HEK293 (cell line): ENCODE data around the gene PDCD4.
A peak's percentile ranks its signal among the peaks of the same experiment; 100 is the strongest.

Source experiments
- GLIS2 ChIP-seq: fragments of 450-650 bp; formaldehyde crosslinking; IDR thresholded peaks from 2 replicates; pipeline ENCODE4 v1.5.1; 2016; ENCODE audit warnings: missing biosample characterization, missing genetic modification characterization
- MYNN ChIP-seq: fragments of 450-650 bp; formaldehyde crosslinking; IDR thresholded peaks from 2 replicates; pipeline ENCODE4 v1.5.1; 2016; ENCODE audit warnings: missing biosample characterization, missing genetic modification characterization, borderline replicate concordance
- OVOL3 ChIP-seq: fragments of 450-650 bp; formaldehyde crosslinking; IDR thresholded peaks from 2 replicates; pipeline ENCODE4 v1.5.1; 2016; ENCODE audit warnings: missing biosample characterization, missing genetic modification characterization
- PATZ1 ChIP-seq: fragments of 450-650 bp; formaldehyde crosslinking; IDR thresholded peaks from 2 replicates; pipeline ENCODE4 v1.5.1; 2016; ENCODE audit warnings: missing biosample characterization, missing genetic modification characterization
- ZBTB1 ChIP-seq: fragments of 450-650 bp; formaldehyde crosslinking; IDR thresholded peaks from 2 replicates; pipeline ENCODE4 v1.5.1; 2016; ENCODE audit warnings: missing biosample characterization, missing genetic modification characterization
- ZBTB48 ChIP-seq: fragments of 450-650 bp; formaldehyde crosslinking; IDR thresholded peaks from 2 replicates; pipeline ENCODE4 v1.5.1; 2016; ENCODE audit warnings: missing biosample characterization, missing genetic modification characterization
- ZFP69B ChIP-seq: fragments of 450-650 bp; formaldehyde crosslinking; IDR thresholded peaks from 2 replicates; pipeline ENCODE4 v1.5.1; 2016; ENCODE audit warnings: missing biosample characterization, missing genetic modification characterization
- ZNF114 ChIP-seq: fragments of 450-650 bp; formaldehyde crosslinking; IDR thresholded peaks from 2 replicates; pipeline ENCODE4 v1.5.0; 2017; ENCODE audit warnings: missing biosample characterization, missing genetic modification characterization
- ZNF146 ChIP-seq: fragments of 450-650 bp; formaldehyde crosslinking; IDR thresholded peaks from 2 replicates; pipeline ENCODE4 v1.5.1; 2016; ENCODE audit warnings: missing biosample characterization, missing genetic modification characterization
- ZNF148 ChIP-seq: fragments of 450-650 bp; formaldehyde crosslinking; IDR thresholded peaks from 2 replicates; pipeline ENCODE4 v1.5.0; 2017; ENCODE audit warnings: missing biosample characterization, missing genetic modification characterization, borderline replicate concordance
- ZNF18 ChIP-seq: fragments of 450-650 bp; formaldehyde crosslinking; IDR thresholded peaks from 2 replicates; pipeline ENCODE4 v1.5.1; 2016; ENCODE audit warnings: missing biosample characterization, missing genetic modification characterization
- ZNF302 ChIP-seq: fragments of 450-650 bp; formaldehyde crosslinking; IDR thresholded peaks from 2 replicates; pipeline ENCODE4 v1.5.1; 2016; ENCODE audit warnings: missing biosample characterization, missing genetic modification characterization, low read depth
- ZNF416 ChIP-seq: fragments of 450-650 bp; formaldehyde crosslinking; IDR thresholded peaks from 2 replicates; pipeline ENCODE4 v1.5.1; 2016; ENCODE audit warnings: missing biosample characterization, missing genetic modification characterization
- ZNF48 ChIP-seq: fragments of 450-650 bp; formaldehyde crosslinking; IDR thresholded peaks from 2 replicates; pipeline ENCODE4 v1.5.1; 2016; ENCODE audit warnings: missing biosample characterization, missing genetic modification characterization
- ZNF513 ChIP-seq: fragments of 450-650 bp; IDR thresholded peaks from 2 replicates; pipeline ENCODE4 v1.5.1; 2018; ENCODE audit warnings: missing biosample characterization, missing genetic modification characterization
- ZNF530 ChIP-seq: fragments of 450-650 bp; formaldehyde crosslinking; IDR thresholded peaks from 2 replicates; pipeline ENCODE4 v1.5.1; 2016; ENCODE audit warnings: low read depth, missing biosample characterization, missing genetic modification characterization
- ZNF621 ChIP-seq: fragments of 450-650 bp; formaldehyde crosslinking; IDR thresholded peaks from 2 replicates; pipeline ENCODE4 v1.5.1; 2017; ENCODE audit warnings: missing biosample characterization, missing genetic modification characterization
- ZNF777 ChIP-seq: fragments of 450-650 bp; formaldehyde crosslinking; IDR thresholded peaks from 2 replicates; pipeline ENCODE4 v1.5.1; 2017; ENCODE audit warnings: missing biosample characterization, missing genetic modification characterization, borderline replicate concordance
- ZNF792 ChIP-seq: fragments of 450-650 bp; formaldehyde crosslinking; IDR thresholded peaks from 2 replicates; pipeline ENCODE4 v1.5.1; 2016; ENCODE audit warnings: missing biosample characterization, missing genetic modification characterization
- TF ChIP-seq, protein P1 (sequence below): fragments of 450-650 bp; formaldehyde crosslinking; IDR thresholded peaks from 2 replicates; pipeline ENCODE4 v1.5.1; 2016; ENCODE audit warnings: missing biosample characterization, missing genetic modification characterization
- TF ChIP-seq, protein P2 (sequence below): fragments of 450-650 bp; formaldehyde crosslinking; IDR thresholded peaks from 2 replicates; pipeline ENCODE4 v1.5.1; 2017; ENCODE audit warnings: missing biosample characterization, missing genetic modification characterization
- TF ChIP-seq, protein P3 (sequence below): fragments of 450-650 bp; formaldehyde crosslinking; IDR thresholded peaks from 2 replicates; pipeline ENCODE4 v1.5.1; 2016; ENCODE audit warnings: missing biosample characterization, missing genetic modification characterization
- TF ChIP-seq, protein P4 (sequence below): fragments of 450-650 bp; formaldehyde crosslinking; IDR thresholded peaks from 2 replicates; pipeline ENCODE4 v1.5.1; 2016; ENCODE audit warnings: missing biosample characterization, missing genetic modification characterization
- TF ChIP-seq, protein P5 (sequence below): fragments of 450-650 bp; formaldehyde crosslinking; IDR thresholded peaks from 2 replicates; pipeline ENCODE4 v1.5.1; 2016; ENCODE audit warnings: missing biosample characterization, missing genetic modification characterization

The PDCD4 gene

DNA sequence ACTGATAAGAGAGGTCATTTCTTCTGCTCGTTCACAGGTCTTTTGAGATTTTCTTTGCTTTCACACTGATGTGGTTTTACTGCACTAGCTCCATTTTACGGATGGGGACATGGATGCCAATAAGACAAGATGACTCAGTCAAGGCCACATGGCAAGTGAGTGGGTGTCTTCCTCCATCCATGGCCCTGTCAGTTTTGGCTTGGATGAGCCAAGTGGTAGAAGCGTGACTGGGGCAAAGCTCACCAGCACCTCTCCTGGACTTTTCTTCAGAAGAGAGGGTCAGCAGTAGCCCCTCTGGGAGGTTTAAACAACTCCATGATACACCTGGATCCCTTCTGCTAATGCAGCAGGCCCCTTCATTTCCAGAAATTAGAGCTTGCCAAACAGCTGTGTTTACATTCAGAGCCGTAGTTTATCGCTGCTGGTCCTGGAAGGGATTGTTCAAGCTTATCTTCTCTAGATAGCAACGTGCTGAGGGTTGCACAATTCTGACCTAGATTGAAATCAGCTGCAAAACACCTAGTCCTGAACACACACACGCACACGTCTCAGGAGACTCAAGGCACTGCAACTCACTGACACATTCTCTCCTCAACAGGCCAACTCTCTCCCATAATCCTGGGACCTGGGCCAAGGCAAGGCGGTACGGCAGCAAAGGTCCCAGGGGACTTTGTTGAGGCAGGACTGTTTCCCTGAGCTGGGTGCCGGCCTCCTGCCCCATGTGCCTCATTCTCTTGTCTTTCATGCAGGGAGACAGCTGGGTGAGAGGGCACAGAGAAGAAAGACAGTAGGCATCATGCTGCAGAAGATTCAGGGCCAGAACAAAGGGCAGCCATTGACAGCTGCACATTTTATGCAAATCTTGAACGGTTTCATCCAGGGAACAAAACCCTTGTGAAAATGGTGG is 14.2 kb upstream of the PDCD4 start (continued):
- TF ChIP-seq ZNF621 (tag by site-specific recombination) (no peak), GLIS2 (no peak), ZNF148 (tag by site-specific recombination) (no peak), ZNF513 (no peak), ZNF777 (tag by site-specific recombination) (no peak), PATZ1 (tag by site-specific recombination) (no peak), ZBTB48 (tag by site-specific recombination) (peak; percentile 54; the same call in 1 of the 2 replicates), ZNF48 (no peak), MYNN (tag by site-specific recombination) (no peak), ZNF792 (tag by site-specific recombination) (no peak), ZNF416 (tag by site-specific recombination) (no peak), ZNF530 (no peak), ZNF114 (tag by site-specific recombination) (no peak), ZNF302 (tag by site-specific recombination) (no peak), ZNF146 (tag by site-specific recombination) (no peak), ZBTB1 (tag by site-specific recombination) (no peak), ZNF18 (tag by site-specific recombination) (peak; percentile 22; the same call in 1 of the 2 replicates), ZFP69B (tag by site-specific recombination) (peak; percentile 35; the same call in 1 of the 2 replicates), OVOL3 (tag by site-specific recombination) (no peak)
- TF ChIP-seq, protein P1, sequence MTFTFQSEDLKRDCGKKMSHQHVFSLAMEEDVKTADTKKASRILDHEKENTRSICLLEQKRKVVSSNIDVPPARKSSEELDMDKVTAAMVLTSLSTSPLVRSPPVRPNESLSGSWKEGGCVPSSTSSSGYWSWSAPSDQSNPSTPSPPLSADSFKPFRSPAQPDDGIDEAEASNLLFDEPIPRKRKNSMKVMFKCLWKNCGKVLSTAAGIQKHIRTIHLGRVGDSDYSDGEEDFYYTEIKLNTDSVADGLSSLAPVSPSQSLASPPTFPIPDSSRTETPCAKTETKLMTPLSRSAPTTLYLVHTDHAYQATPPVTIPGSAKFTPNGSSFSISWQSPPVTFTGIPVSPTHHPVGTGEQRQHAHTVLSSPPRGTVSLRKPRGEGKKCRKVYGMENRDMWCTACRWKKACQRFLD (tag by site-specific recombination): no peak
- TF ChIP-seq, protein P2, sequence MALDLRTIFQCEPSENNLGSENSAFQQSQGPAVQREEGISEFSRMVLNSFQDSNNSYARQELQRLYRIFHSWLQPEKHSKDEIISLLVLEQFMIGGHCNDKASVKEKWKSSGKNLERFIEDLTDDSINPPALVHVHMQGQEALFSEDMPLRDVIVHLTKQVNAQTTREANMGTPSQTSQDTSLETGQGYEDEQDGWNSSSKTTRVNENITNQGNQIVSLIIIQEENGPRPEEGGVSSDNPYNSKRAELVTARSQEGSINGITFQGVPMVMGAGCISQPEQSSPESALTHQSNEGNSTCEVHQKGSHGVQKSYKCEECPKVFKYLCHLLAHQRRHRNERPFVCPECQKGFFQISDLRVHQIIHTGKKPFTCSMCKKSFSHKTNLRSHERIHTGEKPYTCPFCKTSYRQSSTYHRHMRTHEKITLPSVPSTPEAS (tag by site-specific recombination): no peak
- TF ChIP-seq, protein P3, sequence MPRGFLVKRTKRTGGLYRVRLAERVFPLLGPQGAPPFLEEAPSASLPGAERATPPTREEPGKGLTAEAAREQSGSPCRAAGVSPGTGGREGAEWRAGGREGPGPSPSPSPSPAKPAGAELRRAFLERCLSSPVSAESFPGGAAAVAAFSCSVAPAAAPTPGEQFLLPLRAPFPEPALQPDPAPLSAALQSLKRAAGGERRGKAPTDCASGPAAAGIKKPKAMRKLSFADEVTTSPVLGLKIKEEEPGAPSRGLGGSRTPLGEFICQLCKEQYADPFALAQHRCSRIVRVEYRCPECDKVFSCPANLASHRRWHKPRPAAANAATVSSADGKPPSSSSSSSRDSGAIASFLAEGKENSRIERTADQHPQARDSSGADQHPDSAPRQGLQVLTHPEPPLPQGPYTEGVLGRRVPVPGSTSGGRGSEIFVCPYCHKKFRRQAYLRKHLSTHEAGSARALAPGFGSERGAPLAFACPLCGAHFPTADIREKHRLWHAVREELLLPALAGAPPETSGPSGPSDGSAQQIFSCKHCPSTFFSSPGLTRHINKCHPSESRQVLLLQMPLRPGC (tag by site-specific recombination): no peak
- TF ChIP-seq, protein P4, sequence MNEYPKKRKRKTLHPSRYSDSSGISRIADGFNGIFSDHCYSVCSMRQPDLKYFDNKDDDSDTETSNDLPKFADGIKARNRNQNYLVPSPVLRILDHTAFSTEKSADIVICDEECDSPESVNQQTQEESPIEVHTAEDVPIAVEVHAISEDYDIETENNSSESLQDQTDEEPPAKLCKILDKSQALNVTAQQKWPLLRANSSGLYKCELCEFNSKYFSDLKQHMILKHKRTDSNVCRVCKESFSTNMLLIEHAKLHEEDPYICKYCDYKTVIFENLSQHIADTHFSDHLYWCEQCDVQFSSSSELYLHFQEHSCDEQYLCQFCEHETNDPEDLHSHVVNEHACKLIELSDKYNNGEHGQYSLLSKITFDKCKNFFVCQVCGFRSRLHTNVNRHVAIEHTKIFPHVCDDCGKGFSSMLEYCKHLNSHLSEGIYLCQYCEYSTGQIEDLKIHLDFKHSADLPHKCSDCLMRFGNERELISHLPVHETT (tag by site-specific recombination): no peak
- TF ChIP-seq, protein P5, sequence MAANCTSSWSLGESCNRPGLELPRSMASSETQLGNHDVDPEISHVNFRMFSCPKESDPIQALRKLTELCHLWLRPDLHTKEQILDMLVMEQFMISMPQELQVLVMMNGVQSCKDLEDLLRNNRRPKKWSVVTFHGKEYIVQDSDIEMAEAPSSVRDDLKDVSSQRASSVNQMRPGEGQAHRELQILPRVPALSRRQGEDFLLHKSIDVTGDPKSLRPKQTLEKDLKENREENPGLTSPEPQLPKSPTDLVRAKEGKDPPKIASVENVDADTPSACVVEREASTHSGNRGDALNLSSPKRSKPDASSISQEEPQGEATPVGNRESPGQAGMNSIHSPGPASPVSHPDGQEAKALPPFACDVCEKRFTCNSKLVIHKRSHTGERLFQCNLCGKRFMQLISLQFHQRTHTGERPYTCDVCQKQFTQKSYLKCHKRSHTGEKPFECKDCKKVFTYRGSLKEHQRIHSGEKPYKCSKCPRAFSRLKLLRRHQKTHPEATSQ: no peak
